Stomach (tissue), 4 donors: ENCODE measurements around the gene GPR62.

ENCODE experiments used
- CTCF ChIP-seq, 7 experiments: fragments of 450-650 bp in 4 of 7; fragments of 200-600 bp in 3 of 7; sonication (generic) in 3 of 7; IDR thresholded peaks; one replicate each; pipeline ENCODE4 v1.5.1; 2016 to 2019; ENCODE audit warnings: antibody characterized with exemption in 7 of 7, control low read depth in 2 of 7, mild to moderate bottlenecking in 1 of 7
- EP300 ChIP-seq: sonication (generic); formaldehyde crosslinking; IDR thresholded peaks from one replicate; pipeline ENCODE4 v1.6.1; 2017; ENCODE audit warnings: antibody characterized with exemption

DNA sequence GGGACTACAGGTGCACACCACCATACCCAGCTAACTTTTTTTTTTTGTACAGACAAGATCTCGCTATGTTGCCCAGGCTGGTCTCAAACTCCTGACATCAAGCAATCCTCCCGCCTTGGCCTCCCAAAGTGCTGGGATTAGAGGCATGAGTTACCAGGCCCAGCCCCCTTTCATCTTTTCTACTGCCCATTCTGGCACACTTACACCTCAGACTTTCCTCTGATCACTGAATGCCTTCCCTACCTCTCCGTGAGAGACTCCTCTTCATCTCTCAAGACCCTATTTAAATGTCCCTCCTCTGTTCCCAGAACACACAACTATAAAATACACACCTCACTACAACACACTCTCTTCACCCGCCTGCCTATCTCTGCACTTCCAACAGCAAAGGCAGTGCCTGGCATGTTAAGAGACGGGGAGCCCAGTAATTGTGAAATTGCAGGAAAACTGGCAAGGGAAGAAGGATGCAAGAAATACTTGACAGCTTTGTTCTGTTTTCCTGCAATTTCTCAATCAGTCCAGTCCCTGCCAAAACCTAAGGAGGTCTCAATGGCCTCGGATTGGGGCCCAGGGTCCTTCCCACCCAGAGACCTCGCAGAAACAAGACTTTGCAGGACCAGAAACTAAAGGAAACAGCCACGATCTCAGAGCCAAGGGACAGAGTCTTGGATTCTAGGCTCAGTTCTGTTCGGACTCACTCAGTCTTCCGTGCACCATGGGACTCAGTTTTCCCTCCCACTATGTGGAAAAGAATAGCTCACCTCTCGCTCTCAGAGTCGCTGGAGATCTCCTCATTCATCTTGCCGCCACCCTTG is 14.3 kb upstream of the GPR62 start:
- TF ChIP-seq CTCF (IDR thresholded peaks at IDR 0.05): no peak
- TF ChIP-seq EP300: no peak
